ENCODE data around the gene NALCN. TPM values are rescaled to one million over a fixed set of nuclear protein-coding genes. Genes with fewer than 3 reads are reported as not detected.

Gene NALCN
- total RNA-seq, 4 donors from 2014 or later, result 0.32 to 0.41 TPM; not detected in 2

DNA sequence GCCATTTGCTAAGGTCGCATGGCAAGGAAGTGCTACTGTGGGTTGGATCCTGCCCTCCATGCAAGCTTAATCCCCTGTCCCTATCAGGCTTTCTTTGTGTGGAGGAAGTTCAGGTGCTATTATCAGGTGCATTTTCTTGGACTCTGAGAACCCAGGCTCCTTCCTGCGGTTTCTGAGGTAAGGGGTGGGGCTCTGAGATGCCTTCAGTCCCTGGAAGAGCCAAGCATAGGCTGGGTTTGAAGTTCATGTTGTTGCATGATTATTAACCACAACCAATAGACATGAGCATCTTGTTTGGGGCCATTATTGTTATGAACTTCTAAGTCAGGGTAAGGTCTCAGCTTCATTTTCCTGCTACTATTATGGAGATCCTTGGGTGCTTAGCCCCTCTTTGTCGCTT, 109.5 kb downstream of the NALCN start:
- DNase-seq, result no peak
- intact Hi-C loops (cut with DNase I; ENCODE audit: low total_unique reads), result no loop called here
- H3K36me3 ChIP-seq, result no peaks in the 10 kb centered on the region
- H3K4me3 ChIP-seq, result no peak overlapping the region
- TF ChIP-seq EP300 (IDR thresholded peaks at IDR 0.05; ENCODE audit: low read depth), result no peak
- no peak for TF ChIP-seq POLR2AphosphoS5 (IDR thresholded peaks at IDR 0.05)
- TF ChIP-seq POLR2A (IDR thresholded peaks at IDR 0.05), result no peak
- TF ChIP-seq CTCF (IDR thresholded peaks at IDR 0.05), result no peak
- in situ Hi-C loops (cut with MboI; ENCODE audit: low pct_ligation_motif_present in 1 of 4, low pct_unique_long_range_greater_than_20kb in 1 of 4, low sequenced_read_pairs in 3 of 4), result no loop called here
- H3K9me3 ChIP-seq, result no peaks in the 10 kb centered on the region
- no peaks in the 10 kb centered on the region for H3K27me3 ChIP-seq
- H3K4me1 ChIP-seq, result no peaks in the 10 kb centered on the region
- no peak overlapping the region for H3K27ac ChIP-seq
- 80 to 85% methylated on average over 3 of the region's 3 CpGs for WGBS, 2 donors (ENCODE audit: low coverage in 1 of 2)

- no peak overlapping the region for H3K27ac ChIP-seq
- in situ Hi-C loops (cut with MboI; ENCODE audit: low pct_ligation_motif_present in 1 of 4, low pct_unique_long_range_greater_than_20kb in 1 of 4, low sequenced_read_pairs in 3 of 4), result no loop called here
- intact Hi-C loops (cut with DNase I; ENCODE audit: low total_unique reads), result no loop called here
- no peaks in the 10 kb centered on the region for H3K36me3 ChIP-seq
- H3K9me3 ChIP-seq, result no peaks in the 10 kb centered on the region
- no peak overlapping the region for H3K4me3 ChIP-seq
- 70 to 76% methylated on average over 2 to 6 of the region's 6 CpGs for WGBS, 2 donors (ENCODE audit: low coverage in 1 of 2)
- no peaks in the 10 kb centered on the region for H3K27me3 ChIP-seq
- H3K4me1 ChIP-seq, result no peaks in the 10 kb centered on the region
- TF ChIP-seq CTCF (IDR thresholded peaks at IDR 0.05) (no peak), POLR2AphosphoS5 (IDR thresholded peaks at IDR 0.05) (no peak), EP300 (IDR thresholded peaks at IDR 0.05; ENCODE audit: low read depth) (no peak), POLR2A (IDR thresholded peaks at IDR 0.05) (no peak)
- DNase-seq, result no peak
Measured at GRCh38 chr13:101305981-101306411, 110.3 kb downstream of the NALCN start.

GRCh38 chr13:101303521-101303920, 112.8 kb downstream of the NALCN start:
- 73 to 81% methylated on average over 5 to 7 of the region's 7 CpGs for WGBS, 2 donors (ENCODE audit: low coverage in 1 of 2)
- Histone ChIP-seq H3K27ac (no peak overlapping the region), H3K27me3 (no peaks in the 10 kb centered on the region), H3K36me3 (no peaks in the 10 kb centered on the region), H3K9me3 (no peaks in the 10 kb centered on the region), H3K4me3 (no peak overlapping the region), H3K4me1 (no peaks in the 10 kb centered on the region)
- in situ Hi-C loops (cut with MboI; ENCODE audit: low pct_ligation_motif_present in 1 of 4, low pct_unique_long_range_greater_than_20kb in 1 of 4, low sequenced_read_pairs in 3 of 4), result no loop called here
- intact Hi-C loops (cut with DNase I; ENCODE audit: low total_unique reads), result no loop called here
- TF ChIP-seq POLR2AphosphoS5 (IDR thresholded peaks at IDR 0.05), result no peak
- TF ChIP-seq CTCF (IDR thresholded peaks at IDR 0.05), result no peak
- no peak for TF ChIP-seq EP300 (IDR thresholded peaks at IDR 0.05; ENCODE audit: low read depth)
- TF ChIP-seq POLR2A (IDR thresholded peaks at IDR 0.05), result no peak
- DNase-seq, result no peak

GRCh38 chr13:101301053-101301452, 115.3 kb downstream of the NALCN start:
- H3K9me3 ChIP-seq, result no peaks in the 10 kb centered on the region
- in situ Hi-C loops (cut with MboI; ENCODE audit: low pct_ligation_motif_present in 1 of 4, low pct_unique_long_range_greater_than_20kb in 1 of 4, low sequenced_read_pairs in 3 of 4) (no loop called here), intact Hi-C loops (cut with DNase I; ENCODE audit: low total_unique reads) (no loop called here)
- DNase-seq, result no peak
- no peaks in the 10 kb centered on the region for H3K36me3 ChIP-seq
- H3K4me1 ChIP-seq, result no peaks in the 10 kb centered on the region
- WGBS, 2 donors (ENCODE audit: low coverage in 1 of 2), result 87 to 90% methylated on average over 4 to 8 of the region's 8 CpGs
- H3K4me3 ChIP-seq, result no peak overlapping the region
- H3K27me3 ChIP-seq, result no peaks in the 10 kb centered on the region
- no peak overlapping the region for H3K27ac ChIP-seq
- TF ChIP-seq POLR2AphosphoS5 (IDR thresholded peaks at IDR 0.05) (no peak), CTCF (IDR thresholded peaks at IDR 0.05) (no peak), POLR2A (IDR thresholded peaks at IDR 0.05) (no peak), EP300 (IDR thresholded peaks at IDR 0.05; ENCODE audit: low read depth) (no peak)
